Colon (tissue), 2 donors: ENCODE data around the gene SMYD3.
"Not testable (repeated sequence)": the region's sequence is repeated elsewhere in the genome, so short reads cannot be mapped to it uniquely, and the experiment has no call there.

ENCODE experiments used
- FAIRE-seq: peaks from 2 replicates; lab custom pipeline; 2012; peaks lifted over from hg19 to GRCh38; lab: Jason Lieb, UNC
- donor health status: control.
- donor health status: control.

Gene SMYD3

DNA sequence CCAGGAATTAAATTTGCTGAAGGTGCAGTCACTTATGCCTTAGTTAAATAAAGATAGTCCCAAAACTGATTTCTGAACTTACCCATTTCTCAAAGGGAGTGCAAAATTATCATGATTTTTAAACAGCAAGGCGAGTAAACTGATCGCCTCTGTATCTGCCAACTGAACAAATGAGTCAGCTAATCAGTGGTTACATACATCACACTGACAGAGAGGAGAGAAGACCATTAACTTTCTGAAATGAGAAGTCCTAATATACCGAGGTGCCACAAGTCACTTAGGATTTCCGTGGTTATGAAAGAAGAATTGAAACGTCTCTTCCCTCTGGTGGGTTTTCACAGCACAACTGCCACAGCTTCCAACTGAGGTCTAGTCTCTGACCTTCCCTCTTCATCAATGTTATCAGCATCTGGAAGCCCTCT, 400.7 kb downstream of the SMYD3 start:
- no peak for FAIRE-seq

DNA sequence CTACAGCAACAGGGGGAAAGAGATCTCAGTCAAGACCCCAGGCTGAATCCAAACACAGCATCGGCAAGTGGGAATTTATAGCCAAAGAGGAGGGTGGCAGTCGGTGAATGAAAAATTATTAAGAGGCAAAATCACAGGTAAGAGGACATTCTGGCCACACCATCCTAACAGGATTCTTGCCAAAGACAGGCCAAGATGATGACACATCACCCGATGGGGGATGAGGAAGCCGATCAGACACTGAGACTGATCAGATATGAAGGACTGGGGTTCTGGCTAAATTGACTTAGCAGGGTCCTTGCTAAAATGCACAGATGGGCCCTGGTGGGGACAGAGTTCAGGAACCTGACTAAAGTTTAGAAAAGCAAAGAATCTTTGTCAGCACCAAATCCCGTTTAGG, 402.2 kb downstream of the SMYD3 start:
- FAIRE-seq: no peak

DNA sequence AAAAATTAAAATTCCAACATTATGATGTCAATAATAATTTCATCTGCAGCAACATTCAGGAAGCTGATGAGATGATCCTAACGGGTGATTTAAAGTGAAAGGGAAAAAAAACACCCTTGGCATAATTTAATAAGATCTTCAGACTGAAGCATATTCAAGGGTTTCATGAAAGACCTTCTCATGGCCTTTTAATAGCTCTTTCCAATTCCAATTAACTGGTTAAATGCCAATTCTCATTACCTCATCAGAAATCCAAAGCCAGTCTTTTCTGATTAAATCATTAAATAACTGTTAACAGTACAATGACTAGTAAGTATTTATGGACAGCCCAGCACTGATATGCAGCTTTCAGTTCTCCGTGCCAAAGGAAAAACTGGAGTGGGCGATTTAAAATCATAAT, 407.5 kb downstream of the SMYD3 start:
- FAIRE-seq: no peak

DNA sequence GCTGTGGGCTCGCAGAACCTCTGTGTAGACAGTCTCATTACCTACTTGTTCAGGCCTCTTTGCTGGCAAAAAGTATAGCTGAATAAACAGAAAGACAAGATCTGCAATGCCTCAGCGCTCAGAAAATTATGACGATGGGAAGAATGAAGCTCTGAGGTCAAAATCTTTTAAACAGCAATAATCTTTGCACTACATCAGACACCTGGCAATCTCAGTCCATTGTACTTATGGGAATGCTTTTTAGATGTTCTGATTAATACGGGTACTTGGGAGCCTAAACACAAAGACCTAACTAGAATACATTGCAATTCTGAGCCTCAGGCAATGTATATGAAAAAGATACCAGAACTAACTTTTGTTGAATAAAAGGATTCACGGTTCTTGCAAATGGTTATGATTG, 410.7 kb downstream of the SMYD3 start:
- no peak for FAIRE-seq

DNA sequence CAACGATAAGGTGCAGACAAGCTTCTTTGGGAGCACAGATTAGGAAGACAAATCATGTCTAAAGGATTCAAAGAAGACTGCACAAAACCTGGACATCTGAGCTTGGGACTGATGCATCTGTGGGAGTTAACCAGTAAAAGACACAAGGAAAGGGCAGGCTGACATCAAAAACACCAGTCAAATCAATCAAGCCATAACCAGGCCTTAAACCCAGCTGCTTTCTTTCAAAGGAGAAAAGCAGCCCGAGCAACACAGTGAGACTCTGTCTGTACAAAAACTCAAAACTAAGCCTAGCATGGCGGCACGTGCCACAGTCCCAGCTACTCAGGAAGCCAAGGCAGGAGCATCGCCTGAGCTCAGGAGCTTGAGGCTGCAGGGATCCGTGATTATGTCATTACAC, 411.6 kb downstream of the SMYD3 start:
- no peak for FAIRE-seq

DNA sequence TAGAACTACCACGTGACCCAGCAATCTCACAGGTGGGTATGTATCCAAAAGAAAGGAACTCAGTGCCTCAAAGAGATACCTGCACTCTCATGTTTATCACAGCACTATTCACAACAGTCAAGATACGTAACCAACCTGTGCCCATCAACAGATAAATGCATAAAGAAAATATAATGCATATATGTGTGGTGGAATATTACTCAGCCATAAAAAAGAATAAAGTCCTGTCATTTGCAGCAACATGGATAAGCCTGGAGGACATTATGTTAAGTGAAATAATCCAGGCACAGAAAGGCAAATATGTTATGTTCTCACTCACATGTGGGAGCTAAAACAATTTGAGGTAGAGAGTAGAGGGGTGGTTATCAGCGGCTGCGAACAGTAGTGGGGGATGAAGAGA, 413.8 kb downstream of the SMYD3 start:
- no peak for FAIRE-seq

DNA sequence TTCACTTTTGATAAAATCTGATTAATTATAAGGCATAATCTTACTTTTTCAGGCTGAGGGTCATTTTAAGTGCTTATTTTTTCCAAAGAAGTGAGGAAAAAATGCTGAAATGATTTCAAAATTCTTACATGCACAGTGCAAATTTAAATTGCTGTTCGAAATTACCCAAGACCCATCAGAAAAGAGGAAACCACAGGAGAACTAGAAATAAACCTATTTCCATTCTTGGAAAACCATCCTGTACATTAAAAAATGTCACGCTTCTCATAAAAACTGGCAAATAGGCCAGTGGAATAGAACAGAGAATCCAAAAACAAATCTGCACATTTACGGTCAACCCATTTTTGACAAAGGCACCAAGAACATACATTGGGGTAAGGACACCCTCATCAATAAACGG, 414.9 kb downstream of the SMYD3 start:
- no peak for FAIRE-seq

DNA sequence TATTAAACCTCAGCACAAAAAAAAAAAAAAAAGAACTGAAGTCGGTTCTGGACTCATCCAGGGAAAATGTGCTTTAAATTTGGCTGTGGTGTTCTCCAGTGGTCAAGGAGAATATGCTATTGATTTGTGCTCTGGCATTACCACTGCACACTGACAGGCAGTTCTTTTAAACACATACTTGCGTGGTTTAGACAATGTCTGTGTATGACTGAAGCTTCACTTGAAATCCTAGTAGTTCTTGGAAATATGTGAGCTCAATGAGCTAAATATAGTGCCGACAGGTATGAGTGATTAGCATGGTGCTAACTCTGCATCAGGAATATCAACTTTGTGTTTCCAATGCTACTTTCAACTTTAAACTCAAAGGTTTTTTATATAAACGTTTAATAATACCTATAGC, 415.6 kb downstream of the SMYD3 start:
- no peak for FAIRE-seq

DNA sequence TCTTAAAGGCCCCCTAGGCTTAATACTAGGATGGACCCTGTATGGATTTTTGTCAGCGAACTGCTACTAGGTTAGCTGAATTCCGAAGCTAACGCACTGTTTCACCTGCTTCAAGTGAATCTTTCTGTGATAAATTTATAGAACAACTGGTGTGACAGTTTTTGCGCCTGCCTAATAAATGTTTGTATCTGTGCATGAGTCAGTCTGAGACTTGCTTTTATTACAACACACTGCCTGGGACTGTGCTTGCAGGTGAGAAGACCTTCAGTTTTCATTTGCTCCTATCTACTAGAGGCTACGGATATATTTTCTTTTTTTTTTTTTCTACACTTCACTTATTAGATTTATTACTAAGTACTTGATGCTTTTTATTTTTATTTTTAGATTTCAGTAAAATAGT, 420.9 kb downstream of the SMYD3 start:
- no peak for FAIRE-seq

DNA sequence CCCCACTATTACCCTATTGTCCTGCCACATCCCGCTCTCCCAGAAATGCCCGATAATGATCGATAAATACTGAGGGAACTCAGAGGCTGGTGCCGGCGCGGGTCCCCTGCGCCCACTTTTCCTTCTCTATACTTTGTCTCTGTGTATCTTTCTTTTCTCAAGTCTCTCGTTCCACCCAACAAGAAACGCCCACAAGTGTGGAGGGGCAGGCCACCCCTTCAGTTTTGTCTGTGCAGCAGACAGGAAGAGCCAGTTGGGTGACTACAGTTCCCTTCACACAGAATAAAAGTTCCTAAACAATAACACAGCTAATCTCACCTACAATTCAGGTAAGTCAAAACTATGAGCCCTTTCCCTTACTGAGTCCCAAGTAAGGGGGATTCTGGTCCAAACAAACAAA, 423.7 kb downstream of the SMYD3 start:
- FAIRE-seq: no peak

DNA sequence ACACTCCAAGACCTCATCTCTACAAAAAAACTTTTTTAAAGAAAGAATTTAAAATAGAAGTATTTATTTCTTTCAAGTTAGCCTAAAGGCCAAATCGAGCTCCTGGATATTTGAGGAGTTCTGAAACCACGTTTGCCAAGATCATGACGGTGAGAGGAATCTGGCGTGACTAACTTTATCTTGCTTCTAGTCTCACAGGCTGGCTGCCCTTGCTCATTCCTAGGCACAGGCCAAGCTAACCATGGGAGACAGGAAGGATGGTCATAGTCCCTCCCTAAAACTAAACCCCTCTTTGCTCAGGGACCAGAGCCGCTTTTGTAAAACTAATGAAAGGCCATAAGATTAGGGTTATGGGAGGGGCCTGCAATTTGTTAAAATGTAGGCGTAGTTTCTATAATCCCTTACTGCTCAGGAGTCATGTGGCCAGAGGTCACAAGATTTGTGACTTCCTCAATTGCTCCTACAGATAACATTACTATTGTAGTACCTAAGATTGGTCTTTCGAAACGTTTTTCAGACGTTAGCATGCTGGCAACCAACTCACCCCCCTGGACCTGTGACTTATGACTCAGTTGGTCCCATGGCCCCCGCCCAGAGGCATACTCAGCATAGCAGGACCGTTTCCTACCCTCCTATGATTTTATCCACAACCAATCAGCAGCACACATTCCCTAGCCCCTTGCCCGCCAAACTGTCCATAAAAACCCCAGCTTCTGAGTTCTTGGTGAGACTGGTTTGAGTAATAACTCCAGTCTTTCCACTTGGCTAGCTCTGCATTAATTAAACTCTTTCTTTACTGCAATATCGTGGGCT, 425.0 kb downstream of the SMYD3 start:
- FAIRE-seq: no peak

DNA sequence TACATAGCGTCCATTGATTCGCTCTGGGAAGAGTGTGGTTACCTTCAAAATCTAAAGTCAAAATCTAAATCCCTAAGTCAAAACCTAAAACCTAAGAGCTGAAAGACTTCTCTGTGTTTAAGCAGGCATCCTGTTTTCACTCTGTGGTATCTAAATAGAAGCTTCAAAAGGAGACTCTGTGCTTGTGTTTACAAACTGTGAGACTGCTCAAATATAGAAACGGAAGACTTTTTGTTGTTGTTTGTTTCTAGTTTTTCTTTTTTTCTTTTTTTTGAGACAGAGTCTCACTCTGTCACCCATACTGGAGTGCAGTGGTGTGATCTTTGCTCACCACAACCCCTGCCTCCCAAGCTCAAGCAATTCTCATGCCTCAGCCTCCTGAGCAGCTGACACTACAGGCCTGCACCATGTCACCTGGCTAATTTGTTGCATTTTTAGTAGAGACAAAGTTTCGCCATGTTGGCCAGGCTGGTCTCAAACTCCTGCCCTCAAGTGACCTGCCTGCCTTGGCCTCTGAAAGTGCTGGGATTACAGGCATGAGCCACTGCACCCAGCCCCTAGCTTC, 425.9 kb downstream of the SMYD3 start:
- FAIRE-seq: no peak

DNA sequence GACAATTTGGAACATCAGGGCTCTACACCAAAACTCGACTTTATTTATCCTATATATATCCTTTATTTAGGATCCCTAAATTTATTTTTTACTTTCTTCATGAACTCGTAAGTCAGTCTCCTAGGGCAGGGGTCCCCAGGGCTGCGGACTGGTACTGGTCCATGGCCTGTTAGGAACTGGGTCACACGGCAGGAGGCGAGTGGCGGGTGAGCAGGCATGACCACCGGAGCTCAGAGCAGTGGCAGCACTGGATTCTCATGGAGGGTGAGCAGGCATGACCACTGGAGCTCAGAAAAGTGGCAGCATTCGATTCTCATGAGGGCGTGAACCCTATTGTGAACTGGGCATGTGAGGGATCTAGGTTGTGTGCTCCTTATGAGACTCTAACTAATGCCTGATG, 427.0 kb downstream of the SMYD3 start:
- no peak for FAIRE-seq

DNA sequence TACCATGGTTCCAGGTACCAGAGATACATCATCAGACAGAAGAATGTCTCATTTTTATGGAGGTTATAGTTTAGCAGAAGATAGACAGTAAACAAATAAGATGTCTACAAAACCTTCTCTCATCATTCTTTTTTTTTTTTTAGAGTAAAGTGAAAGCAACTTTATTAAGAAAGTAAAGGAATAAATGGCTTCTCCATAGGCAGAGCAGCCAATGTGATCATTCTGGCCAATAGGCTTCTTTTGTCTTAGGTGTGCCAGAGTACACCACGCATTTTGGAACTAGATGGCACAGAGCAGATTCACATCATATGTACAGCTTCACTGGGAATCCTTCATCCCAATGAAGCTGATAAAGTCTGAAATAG, 428.2 kb downstream of the SMYD3 start:
- FAIRE-seq: no peak

DNA sequence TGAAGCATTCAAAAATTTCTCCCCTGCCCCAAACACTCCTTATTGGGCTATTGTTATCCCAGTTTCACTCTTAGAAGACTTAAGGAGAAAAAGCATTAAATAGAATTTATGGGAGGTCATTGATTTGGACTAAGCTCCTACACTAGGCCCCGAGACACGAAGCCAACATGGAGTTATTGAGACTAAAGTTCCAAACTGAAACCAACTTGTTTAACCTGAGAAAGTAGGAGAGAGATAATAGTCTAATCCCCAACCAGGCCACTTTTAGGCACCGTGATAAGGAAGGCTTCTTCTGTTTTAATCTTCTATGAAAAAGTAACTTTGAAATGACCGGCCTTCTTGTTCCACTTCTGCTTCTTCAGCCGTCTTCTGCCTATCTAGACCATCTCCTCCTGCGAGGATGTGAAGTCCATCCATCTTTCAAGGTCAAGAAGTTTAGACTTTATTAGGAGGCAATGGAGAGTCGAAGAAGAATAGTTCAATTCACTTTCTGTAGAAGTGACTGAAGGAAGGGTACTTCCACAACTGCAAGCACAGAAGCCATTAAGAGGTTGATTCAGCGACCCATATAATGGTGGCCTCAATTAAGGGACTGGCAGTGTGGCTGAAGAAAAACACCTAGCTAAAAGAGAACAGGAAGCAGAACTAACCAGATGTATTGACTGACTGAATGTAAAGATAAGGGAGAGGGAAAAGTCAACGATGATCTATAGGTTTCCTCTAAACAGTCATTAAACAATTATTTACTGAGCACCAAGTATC, 428.8 kb downstream of the SMYD3 start:
- no peak for FAIRE-seq

DNA sequence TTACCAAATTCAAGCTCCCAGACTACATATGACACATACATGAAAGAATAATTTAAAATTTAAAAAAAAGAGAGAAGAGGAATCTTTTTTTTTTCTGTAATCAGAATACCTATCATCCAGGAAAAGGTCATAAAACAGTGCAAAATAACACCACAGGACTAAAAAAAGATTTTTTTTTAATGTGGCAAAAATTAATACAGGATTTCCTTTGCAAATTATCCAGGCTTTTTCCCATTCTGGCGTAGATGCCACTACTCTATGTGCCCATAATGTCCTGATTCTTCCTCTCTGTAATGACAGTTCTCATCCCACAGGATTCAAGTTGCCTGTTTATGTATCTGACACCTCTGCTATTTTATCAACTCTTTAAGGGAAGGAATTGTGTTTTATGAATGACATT, 429.6 kb downstream of the SMYD3 start:
- FAIRE-seq: no peak

DNA sequence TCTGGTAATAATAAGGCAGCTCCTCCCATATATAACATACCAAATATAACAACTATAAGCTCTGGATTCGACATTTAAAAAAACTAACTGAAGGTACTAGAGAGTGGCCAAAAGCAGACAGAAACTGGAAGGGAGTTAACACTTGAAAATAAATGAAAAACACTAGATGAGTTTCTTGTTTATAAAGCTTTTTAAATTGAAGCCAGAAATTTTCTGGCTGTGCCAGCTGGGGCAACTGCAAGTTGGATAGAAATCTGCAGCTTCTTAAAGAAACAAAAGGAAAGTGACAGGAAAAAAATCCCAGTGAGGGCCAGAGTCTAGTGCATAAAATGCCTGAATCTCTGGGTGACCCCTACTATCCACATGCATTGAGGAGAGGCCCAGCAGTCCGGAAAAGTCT, 432.7 kb downstream of the SMYD3 start:
- no peak for FAIRE-seq

DNA sequence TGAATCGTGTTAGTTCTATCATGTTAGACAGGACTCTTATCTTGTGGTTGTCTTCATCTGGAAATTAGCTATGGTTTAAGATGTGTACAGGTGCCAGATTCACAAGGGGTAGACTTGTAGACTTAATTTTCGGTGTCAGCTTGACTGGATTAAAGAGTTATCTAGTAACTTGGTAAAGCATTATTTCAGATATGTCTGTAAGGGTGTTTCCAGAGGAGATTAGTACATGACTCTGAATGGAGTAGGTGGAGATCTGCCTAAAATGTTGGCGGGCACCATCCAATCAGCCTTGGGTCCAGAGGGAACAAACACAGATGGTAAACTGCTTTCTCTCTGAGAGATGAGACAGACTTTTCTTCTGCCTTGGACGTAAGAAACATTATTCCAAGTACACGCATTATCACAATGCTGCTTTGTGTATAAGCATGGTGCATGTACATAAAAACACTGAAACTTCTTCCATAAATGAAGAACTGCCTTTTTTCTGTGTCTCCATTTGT, 434.6 kb downstream of the SMYD3 start:
- FAIRE-seq: no peak

DNA sequence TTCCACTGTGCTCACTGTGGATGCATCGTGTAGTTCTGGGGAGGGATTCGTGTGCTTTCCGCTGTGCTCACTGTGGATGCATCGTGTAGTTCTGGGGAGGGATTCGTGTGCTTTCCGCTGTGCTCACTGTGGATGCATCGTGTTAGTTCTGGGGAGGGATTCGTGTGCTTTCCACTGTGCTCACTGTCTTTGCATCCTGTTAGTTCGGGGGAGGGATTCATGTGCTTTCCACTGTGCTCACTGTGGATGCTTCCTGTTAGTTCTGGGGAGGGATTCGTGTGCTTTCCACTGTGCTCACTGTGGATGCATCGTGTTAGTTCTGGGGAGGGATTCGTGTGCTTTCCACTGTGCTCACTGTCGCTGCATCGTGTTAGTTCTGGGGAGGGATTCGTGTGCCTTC, 435.1 kb downstream of the SMYD3 start:
- not testable (repeated sequence) for FAIRE-seq

DNA sequence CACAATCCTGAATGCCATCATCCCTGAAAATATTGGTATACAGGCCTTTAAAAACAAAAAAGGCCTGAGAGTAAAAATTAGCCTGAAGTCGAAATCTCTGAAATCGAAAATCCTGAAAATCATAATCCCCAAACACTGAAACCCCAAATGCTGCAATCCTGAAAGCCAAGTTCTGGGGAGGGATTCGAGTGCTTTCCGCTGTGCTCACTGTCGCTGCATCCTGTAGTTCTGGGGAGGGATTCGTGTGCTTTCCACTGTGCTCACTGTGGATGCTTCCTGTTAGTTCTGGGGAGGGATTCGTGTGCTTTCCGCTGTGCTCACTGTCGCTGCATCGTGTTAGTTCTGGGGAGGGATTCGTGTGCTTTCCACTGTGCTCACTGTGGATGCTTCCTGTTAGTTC, 435.5 kb downstream of the SMYD3 start:
- FAIRE-seq: peak; percentile 89

DNA sequence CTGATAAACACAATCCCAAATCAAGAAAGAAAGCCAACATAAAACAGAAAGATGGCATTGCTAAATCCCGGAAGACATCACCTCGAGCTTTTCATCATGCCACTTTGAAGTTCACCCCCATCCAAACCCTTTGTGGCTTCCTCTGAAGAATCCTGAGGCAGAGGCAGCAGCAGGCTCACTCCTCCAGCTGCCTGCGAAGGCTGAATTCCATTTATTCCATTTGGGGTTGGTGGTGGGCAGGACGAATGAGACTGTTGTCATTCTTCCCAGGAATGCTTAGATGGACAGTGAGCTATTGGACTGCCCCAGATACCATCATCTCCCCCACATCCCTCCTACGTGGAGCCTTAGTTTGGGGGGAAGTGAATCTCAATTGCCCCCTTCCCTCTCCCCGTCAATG, 437.5 kb downstream of the SMYD3 start:
- FAIRE-seq: no peak

DNA sequence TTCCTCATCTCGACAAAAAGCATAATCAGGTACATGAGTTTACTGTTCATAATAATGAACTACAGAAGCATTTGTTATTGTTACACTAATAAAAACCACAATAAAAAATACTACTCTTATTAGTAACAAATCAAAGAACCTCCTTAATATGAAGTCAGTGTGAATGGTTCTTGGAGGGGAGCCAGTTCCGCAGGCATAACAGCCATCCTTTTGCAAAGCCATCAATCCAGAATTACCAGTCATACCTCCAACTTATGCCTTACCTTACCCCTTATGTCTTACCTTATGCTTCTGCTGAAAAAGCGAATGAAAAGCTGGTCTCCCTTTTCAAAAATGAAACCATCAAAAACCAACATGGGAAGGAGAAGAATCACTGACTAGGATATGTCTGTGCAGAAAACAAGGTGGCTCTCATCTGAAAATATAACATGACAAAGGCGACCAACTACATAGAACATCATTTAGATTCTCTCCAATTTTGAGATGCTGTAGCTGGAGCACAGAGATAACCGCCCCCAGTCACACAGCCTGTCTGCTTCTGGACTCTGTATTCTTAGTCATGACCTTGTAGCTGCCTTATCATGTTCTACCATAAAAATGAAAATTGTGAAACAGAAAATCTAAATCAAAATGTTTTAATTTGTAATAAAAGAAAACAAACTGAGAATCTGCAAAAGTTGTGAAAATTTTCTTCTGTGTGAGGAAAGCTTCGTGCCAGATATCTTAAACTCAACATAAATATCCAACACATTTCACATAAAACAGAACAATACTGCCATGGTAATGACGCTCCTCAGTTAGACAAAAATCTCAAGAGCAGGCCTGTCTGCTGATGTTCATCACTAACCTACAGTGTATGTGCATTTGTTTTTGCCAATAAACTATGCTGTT, 438.2 kb downstream of the SMYD3 start:
- no peak for FAIRE-seq

DNA sequence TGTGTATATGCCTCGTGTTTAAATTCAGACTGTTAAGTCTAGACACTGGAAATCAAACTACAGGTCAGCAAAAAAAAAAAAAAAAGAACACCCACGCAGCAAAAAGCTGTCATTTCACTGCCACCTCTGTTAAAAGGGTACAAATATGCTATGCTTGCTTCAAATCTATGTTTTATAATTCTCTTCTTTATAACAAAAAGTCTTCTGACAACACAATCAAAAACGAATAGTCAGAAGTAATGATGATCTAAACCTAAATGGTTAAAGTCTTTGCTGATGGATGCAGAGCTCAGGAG, 438.9 kb downstream of the SMYD3 start:
- no peak for FAIRE-seq
